ENCODE data around the gene LGALS8.

Gene LGALS8

GRCh38 chr1:236509203-236509602 lies 14.6 kb upstream of the LGALS8 start:
- no peak for DNase-seq (ENCODE audit: low read depth)

GRCh38 chr1:236509647-236510401 lies 14.0 kb upstream of the LGALS8 start:
- no peak for DNase-seq (ENCODE audit: low read depth)

GRCh38 chr1:236511735-236512418 lies 11.9 kb upstream of the LGALS8 start:
- DNase-seq (ENCODE audit: low read depth), result no peak

GRCh38 chr1:236514703-236515442 lies 8.9 kb upstream of the LGALS8 start:
- DNase-seq (ENCODE audit: low read depth), result no peak

GRCh38 chr1:236515443-236515958 lies 8.3 kb upstream of the LGALS8 start:
- DNase-seq (ENCODE audit: low read depth), result no peak

- peak; percentile 88 for DNase-seq (ENCODE audit: low read depth)
These were observed 6.7 kb upstream of the LGALS8 start for GRCh38 chr1:236516929-236517704.

GRCh38 chr1:236518322-236518721 lies 5.5 kb upstream of the LGALS8 start:
- peak; percentile 20 for DNase-seq (ENCODE audit: low read depth)

GRCh38 chr1:236520445-236521005 lies 3.3 kb upstream of the LGALS8 start:
- DNase-seq (ENCODE audit: low read depth), result no peak

GRCh38 chr1:236522937-236523703 lies 662 bp upstream of the LGALS8 start:
- no peak for DNase-seq (ENCODE audit: low read depth)

GRCh38 chr1:236524142-236524894 lies 536 bp downstream of the LGALS8 start:
- peak; percentile 85 for DNase-seq (ENCODE audit: low read depth)

GRCh38 chr1:236524895-236525184 lies 1.1 kb downstream of the LGALS8 start:
- no peak for DNase-seq (ENCODE audit: low read depth)

GRCh38 chr1:236526079-236526478 lies 2.3 kb downstream of the LGALS8 start:
- no peak for DNase-seq (ENCODE audit: low read depth)

GRCh38 chr1:236530286-236530685 lies 6.5 kb downstream of the LGALS8 start:
- DNase-seq (ENCODE audit: low read depth), result no peak

GRCh38 chr1:236530959-236531358 lies 7.2 kb downstream of the LGALS8 start:
- DNase-seq (ENCODE audit: low read depth), result no peak

- no peak for DNase-seq (ENCODE audit: low read depth)
These were observed 9.1 kb downstream of the LGALS8 start for GRCh38 chr1:236532850-236533249.

GRCh38 chr1:236534151-236534651 lies 10.4 kb downstream of the LGALS8 start:
- peak; percentile 77 for DNase-seq (ENCODE audit: low read depth)

- no peak for DNase-seq (ENCODE audit: low read depth)
These were observed 11.4 kb downstream of the LGALS8 start for GRCh38 chr1:236535190-236535589.

- DNase-seq (ENCODE audit: low read depth), result no peak
These were observed 11.9 kb downstream of the LGALS8 start for GRCh38 chr1:236535662-236536161.

GRCh38 chr1:236536540-236536939 lies 12.8 kb downstream of the LGALS8 start:
- DNase-seq (ENCODE audit: low read depth), result no peak

Data from EH (cell line).